ENCODE measurements around the gene PGBD2.
"Not testable (repeated sequence)": the region's sequence is repeated elsewhere in the genome, so short reads cannot be mapped to it uniquely, and the experiment has no call there.

Gene PGBD2

GRCh38 chr1:248927283-248927682, 21.2 kb downstream of the PGBD2 start:
- not testable (repeated sequence) for DNase-seq

- DNase-seq, result not testable (repeated sequence)
Observed at GRCh38 chr1:248928122-248928521, 22.1 kb downstream of the PGBD2 start.

- DNase-seq, result not testable (repeated sequence)
Observed at GRCh38 chr1:248930037-248930436, 24.0 kb downstream of the PGBD2 start.

GRCh38 chr1:248938173-248938809, 32.3 kb downstream of the PGBD2 start:
- not testable (repeated sequence) for DNase-seq

GRCh38 chr1:248944134-248944999, 38.3 kb downstream of the PGBD2 start:
- DNase-seq, result not testable (repeated sequence)

- not testable (repeated sequence) for DNase-seq
Observed at GRCh38 chr1:248945000-248945423, 39.0 kb downstream of the PGBD2 start.

GRCh38 chr1:248945453-248945852, 39.4 kb downstream of the PGBD2 start:
- not testable (repeated sequence) for DNase-seq

- DNase-seq, result not testable (repeated sequence)
Observed at GRCh38 chr1:248945856-248946416, 39.9 kb downstream of the PGBD2 start.
